ENCODE measurements around the gene GPR61. TPM values are rescaled to one million over a fixed set of nuclear protein-coding genes. Genes with fewer than 3 reads are reported as not detected.
A peak's percentile ranks its signal among the peaks of the same experiment; 100 is the strongest.

The GPR61 gene
- total RNA-seq, 1 donor = under 0.01 TPM

DNA sequence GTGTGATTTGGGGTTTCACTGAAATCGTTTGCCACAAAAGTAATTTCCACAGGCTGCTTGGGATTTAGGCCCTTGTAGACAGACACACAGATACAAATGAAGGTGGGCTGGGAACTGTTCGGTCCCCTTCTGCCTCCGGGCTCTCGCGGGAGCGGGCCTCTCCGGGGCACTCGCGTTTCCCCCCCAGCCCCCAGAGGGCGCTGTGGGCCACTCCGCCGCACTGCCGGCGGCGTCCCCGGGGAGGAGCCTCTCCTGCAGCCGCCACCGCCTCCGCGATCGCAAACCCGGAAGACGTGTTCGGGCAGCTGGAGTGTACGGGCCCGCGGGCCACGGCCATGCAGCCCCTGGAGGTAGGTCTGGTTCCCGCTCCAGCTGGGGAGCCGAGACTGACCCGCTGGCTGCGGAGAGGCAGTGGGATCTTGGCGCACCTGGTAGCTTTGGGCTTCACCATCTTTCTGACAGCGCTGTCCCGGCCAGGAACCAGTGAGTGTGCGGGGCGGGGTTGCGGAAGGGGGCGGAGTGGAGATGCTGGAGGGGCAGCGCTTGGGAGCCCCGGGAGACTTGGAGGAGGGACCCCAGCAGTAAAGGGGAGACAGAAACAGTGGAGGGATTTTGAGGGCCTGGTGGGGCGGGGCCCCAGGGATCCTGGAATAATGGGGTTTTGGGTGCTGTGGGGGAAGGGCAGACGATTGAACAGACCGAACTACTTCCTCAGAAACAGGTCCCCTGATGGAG lies 45.7 kb upstream of the GPR61 start, which contains the start of gene CYB561D1:
TSS of gene CYB561D1 (plus strand) at position 290 of the 735 bp plus-strand sequence. CDS start at position 336, 46 bp downstream.
- DNase-seq (ENCODE audit: low read depth) = peak; percentile 78
- H3K4me3 ChIP-seq (ENCODE audit: low read depth, low read length) = peak within 1 kb of the TSS; percentile 95
- TF ChIP-seq, protein P1, sequence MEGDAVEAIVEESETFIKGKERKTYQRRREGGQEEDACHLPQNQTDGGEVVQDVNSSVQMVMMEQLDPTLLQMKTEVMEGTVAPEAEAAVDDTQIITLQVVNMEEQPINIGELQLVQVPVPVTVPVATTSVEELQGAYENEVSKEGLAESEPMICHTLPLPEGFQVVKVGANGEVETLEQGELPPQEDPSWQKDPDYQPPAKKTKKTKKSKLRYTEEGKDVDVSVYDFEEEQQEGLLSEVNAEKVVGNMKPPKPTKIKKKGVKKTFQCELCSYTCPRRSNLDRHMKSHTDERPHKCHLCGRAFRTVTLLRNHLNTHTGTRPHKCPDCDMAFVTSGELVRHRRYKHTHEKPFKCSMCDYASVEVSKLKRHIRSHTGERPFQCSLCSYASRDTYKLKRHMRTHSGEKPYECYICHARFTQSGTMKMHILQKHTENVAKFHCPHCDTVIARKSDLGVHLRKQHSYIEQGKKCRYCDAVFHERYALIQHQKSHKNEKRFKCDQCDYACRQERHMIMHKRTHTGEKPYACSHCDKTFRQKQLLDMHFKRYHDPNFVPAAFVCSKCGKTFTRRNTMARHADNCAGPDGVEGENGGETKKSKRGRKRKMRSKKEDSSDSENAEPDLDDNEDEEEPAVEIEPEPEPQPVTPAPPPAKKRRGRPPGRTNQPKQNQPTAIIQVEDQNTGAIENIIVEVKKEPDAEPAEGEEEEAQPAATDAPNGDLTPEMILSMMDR (IDR thresholded peaks at IDR 0.05; ENCODE audit: insufficient read depth, low read length) = peak; percentile 86

DNA sequence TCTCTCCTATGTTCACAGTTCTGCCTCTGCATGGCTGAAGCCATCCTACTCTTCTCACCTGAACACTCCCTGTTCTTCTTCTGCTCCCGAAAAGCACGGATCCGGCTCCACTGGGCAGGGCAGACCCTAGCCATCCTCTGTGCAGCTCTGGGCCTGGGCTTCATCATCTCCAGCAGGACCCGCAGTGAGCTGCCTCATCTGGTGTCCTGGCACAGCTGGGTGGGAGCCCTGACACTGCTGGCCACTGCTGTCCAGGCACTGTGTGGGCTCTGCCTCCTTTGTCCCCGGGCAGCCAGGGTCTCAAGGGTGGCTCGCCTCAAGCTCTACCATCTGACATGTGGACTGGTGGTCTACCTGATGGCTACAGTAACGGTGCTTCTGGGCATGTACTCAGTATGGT lies 43.9 kb upstream of the GPR61 start:
- DNase-seq (ENCODE audit: low read depth) = no peak
- H3K4me3 ChIP-seq (ENCODE audit: low read depth, low read length) = no peak overlapping the region
- TF ChIP-seq, protein P1 (IDR thresholded peaks at IDR 0.05; ENCODE audit: insufficient read depth, low read length) = no peak

DNA sequence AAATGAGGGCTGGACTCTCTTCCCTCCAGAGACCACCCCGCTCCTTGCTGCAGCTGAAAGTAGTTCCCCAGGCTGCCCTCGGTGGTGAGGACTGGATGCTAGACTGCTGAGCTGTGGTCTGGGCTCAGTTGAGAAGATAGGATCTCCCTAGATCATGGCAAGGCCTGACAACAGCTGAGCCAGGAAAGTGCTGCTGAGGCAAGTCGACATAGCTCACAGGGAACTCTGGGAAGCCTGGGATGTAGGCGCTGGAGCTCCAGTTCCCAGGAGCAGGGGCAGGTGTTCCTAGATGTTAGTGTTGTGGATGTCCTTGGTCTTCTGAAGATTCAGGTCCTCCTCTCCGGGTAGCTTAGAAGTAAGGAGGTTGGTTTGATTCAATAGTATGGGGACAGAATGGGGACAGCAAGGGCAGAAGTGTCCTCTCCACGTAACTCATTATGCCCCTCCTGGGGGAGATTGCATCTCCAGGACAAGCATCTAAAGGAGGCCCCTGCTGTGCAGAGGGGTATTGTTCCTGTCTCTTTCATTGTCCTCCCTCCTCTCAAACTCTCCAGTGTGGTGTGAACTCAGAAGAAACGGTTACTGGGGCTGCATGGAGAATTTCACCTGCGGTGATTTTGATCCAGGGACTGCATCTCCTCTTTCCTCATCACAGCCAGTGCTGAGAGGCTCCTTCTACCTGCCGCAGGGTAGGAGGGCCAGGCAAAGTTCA lies 42.1 kb upstream of the GPR61 start:
- H3K4me3 ChIP-seq (ENCODE audit: low read depth, low read length) = no peak overlapping the region
- TF ChIP-seq, protein P1 (IDR thresholded peaks at IDR 0.05; ENCODE audit: insufficient read depth, low read length) = no peak
- DNase-seq (ENCODE audit: low read depth) = peak; percentile 22

DNA sequence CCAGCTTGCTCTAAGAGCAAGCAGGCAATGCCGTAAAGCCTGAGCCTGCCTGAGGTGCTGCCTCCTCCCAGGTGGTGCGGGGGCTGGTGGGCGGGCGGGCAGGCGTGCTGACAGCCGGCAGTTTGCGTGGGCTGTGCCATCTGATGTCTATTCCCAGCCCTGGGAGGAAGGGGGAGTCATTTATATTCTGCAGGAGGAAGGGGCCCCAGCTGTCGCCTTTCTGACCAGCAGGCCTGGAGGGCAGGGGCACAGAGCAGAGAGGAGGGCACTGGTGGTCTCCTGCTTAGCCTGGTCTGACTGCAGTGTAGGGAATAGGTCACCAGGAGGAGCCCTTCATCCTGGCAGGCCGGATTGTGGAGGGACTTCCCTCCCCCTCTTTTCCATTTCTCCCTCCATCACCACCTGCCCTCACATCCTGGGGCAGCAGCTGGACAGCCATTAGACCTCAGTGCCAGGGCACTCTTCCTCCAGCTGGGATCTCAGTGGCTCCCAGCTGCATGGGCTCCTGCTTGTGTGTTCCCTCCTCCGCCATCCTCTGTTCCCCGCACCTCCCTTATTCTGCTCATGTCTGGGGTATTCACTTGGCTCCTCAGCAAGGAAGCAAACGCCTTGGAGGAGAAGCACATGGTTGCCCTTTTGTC lies 41.4 kb upstream of the GPR61 start:
- H3K4me3 ChIP-seq (ENCODE audit: low read depth, low read length) = no peak overlapping the region
- DNase-seq (ENCODE audit: low read depth) = peak; percentile 31
- TF ChIP-seq, protein P1 (IDR thresholded peaks at IDR 0.05; ENCODE audit: insufficient read depth, low read length) = peak; percentile 63

DNA sequence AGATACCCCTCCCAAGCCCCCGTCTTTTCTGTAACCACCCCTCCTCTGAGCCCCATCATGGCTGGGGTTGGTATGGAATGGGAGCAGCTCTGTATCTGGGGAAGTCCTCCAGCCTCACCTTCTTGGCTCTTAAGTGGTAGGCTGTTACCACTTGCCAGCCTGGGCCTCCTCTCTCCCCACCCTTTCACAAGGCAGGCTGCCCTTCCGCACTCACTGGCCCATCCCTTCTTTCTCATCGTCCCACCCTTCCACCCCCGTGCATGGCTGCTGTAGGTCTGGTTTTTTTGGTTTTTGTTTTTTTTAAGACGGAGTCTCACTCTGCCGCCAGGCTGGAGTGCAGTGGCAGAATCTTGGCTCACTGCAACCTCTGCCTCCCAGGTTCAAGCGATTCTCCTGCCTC lies 40.6 kb upstream of the GPR61 start:
- TF ChIP-seq, protein P1 (IDR thresholded peaks at IDR 0.05; ENCODE audit: insufficient read depth, low read length) = no peak
- no peak overlapping the region for H3K4me3 ChIP-seq (ENCODE audit: low read depth, low read length)
- DNase-seq (ENCODE audit: low read depth) = peak; percentile 22

DNA sequence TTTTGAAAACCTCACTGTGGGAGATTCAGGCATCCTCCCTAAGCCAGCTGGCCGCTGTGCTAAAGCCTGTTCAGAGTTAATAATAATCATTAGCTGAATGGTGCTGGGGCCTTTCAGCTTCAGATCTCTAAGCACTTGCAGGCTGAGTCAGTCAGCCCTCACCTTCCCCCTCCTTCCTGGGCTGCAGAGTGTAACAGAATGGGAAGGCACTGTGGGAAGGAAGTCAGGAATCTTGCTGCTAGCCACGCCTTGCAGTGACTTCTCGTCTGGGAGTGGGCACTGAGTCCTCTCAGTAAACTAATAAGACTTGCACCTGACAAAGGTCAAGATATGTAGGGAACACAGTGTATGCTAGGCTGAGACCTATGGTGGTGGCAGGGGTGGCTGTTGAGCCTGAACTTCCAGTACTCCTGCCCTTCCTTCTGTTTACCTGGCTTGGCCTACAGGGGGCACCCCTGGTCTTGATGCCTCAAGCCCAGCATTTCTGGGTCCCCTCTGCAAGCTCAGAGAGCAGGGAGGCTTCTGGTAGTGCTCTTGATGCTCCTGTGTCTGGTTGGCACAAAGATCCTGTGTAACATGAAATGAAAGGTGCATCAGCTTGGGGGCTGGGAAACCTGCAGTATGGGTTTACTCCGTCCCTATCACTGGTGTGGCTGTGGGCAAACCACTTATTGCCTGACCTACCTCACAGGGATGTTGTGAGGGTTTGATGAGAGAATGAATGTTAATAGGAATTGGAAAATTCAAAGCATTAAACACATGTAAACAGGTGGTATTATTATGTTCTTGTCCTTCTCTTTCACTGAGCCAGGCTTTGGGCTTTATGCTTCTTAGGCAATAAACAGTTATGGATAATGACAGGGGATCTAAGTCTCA lies 39.8 kb upstream of the GPR61 start:
- DNase-seq (ENCODE audit: low read depth) = peak; percentile 62
- TF ChIP-seq, protein P1 (IDR thresholded peaks at IDR 0.05; ENCODE audit: insufficient read depth, low read length) = peak; percentile 54
- no peak overlapping the region for H3K4me3 ChIP-seq (ENCODE audit: low read depth, low read length)

Measured in fibroblast of the aortic adventitia (primary cell).